ENCODE measurements around the gene TAS1R1.

Gene TAS1R1

GRCh38 chr1:6624710-6625583, 69.8 kb downstream of the TAS1R1 start, which contains the start of gene THAP3:
Gene THAP3 (plus strand): TSS chr1:6624868. CDS start chr1:6625219, 351 bp downstream.
- peak within 1 kb of the TSS; percentile 67 for H3K27ac ChIP-seq
- DNase-seq (ENCODE audit: low read depth, low spot score) = no peak

- no peak for DNase-seq (ENCODE audit: low read depth, low spot score)
- peak overlapping the region; percentile 67 for H3K27ac ChIP-seq
Observed at GRCh38 chr1:6625584-6626149, 70.6 kb downstream of the TAS1R1 start.

- H3K27ac ChIP-seq = no peak overlapping the region
- DNase-seq (ENCODE audit: low read depth, low spot score) = no peak
Observed at GRCh38 chr1:6627031-6627430, 71.9 kb downstream of the TAS1R1 start.

- no peak overlapping the region for H3K27ac ChIP-seq
Observed at GRCh38 chr1:6627841-6628545, 72.9 kb downstream of the TAS1R1 start.

GRCh38 chr1:6628971-6629479, 73.9 kb downstream of the TAS1R1 start:
- H3K27ac ChIP-seq = no peak overlapping the region
- DNase-seq (ENCODE audit: low read depth, low spot score) = no peak

More at GRCh38 chr1:6627841-6628545, 72.9 kb downstream of the TAS1R1 start:
- DNase-seq (ENCODE audit: low read depth, low spot score) = no peak
